GOT3 (cell line): Measurements from ENCODE around the gene ERCC3.

Source experiments
- DNase-seq: peaks from one replicate; lab custom pipeline; 2025; ENCODE audit warnings: mixed read lengths; lab: John Stamatoyannopoulos, UW

ERCC3 gene

GRCh38 chr2:127293748-127294562 lies at the start of gene ERCC3:
TSS of gene ERCC3 (minus strand) at chr2:127294144. CDS start at chr2:127294081, 63 bp downstream.
- peak; percentile 21 for DNase-seq

DNA sequence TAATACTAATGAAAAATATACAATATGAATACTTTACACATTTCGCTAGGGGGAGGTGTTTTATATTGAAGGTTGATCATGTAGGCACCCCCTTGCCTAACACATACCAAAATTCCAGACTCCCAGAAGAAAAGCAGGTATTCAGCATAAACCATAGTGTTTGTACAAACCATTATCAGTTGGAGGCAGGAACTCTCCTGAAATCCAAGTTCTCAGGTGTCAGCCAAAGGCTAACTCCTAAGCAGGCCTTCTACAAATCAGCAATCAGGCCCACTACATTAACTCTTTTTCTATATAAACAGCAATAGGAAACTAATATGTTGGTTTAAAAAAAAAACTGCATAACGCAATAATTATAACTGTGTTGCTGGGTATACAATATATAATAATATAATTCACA lies 49.3 kb upstream of the ERCC3 start:
- DNase-seq, result no peak

GRCh38 chr2:127342101-127342500 lies 48.2 kb upstream of the ERCC3 start:
- DNase-seq, result no peak

- DNase-seq, result no peak
These were observed 38.4 kb upstream of the ERCC3 start for GRCh38 chr2:127332335-127332734.

DNA sequence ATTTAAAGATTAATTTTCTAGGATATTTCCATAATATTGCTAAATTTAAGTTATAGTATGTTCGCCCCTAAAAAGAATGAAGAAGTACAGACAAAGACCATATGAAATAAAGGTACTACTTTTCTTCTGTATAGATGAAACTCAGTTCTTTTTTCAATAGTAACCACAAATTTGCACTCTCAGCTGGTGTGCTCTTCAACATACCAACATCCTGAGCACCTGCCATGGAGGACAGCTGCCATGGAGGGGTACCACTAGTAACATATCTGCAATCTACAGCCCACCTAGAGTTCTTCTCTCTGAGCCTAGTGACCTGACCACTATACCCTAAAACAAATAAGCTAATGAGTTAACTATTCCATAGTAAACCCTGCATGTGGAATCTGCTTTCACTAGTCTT lies 36.8 kb upstream of the ERCC3 start:
- no peak for DNase-seq

DNA sequence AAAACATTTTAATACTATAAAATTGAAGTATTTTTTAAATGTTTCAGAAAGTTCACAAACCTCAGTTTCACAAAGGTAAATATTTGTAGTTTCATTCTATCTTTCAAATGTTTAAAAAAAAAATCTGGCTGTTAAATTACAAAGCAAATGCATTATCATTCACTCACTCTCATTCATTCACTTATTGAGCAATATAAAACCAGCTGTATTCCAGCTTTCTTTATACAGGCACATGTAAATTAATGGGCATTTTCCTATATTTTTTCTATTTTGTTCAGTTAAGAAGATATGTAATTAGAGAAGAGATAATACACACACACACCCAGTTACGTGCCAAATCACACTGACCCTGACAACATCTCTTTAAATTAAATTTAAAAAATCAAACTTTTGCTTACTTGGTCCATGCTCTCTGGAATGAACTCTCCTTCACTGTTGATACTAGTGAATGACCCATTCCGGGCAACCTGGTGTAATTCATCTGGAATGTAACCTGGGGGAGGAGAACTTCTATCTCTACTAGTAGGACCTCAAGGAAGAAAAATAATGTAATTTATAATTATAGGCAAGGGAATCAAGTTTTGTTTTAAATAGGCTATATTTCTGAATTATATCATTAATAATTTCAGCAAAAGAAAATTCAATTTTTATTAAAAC lies 32.5 kb upstream of the ERCC3 start:
- no peak for DNase-seq

- DNase-seq, result no peak
These were observed 30.7 kb upstream of the ERCC3 start for GRCh38 chr2:127324635-127325034.

GRCh38 chr2:127321303-127321702 lies 27.4 kb upstream of the ERCC3 start:
- no peak for DNase-seq

DNA sequence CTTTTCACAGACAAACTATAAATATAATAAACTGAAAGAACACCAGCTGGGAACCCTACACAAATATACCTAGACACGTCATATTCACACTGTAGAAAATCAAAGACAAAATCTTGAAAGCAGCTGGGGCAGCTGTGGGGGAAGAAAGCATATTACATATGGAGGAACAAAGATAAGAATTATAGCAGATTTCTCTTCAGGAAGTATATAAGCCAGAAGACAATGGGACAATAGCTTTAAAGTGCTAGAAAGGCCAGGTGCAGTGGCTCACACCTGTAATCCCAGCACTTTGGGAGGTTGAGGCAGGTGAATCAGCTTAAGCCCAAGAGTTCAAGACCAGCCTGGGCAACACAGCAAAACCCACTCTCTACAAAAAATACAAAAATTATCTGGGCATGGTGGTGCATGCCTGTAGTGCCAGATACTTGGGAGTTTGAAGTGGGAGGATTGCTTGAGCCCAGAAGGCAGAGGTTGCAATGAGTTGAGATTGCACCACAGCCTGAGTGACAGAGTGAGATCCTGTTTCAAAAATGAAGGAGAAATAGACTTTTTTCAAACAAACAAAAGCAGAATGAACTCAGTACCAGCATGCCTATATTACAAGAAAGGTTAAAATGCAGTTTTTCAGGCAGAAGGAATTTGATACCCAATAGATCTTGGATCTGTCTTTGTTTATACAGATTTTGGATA lies 26.8 kb upstream of the ERCC3 start:
- no peak for DNase-seq

DNA sequence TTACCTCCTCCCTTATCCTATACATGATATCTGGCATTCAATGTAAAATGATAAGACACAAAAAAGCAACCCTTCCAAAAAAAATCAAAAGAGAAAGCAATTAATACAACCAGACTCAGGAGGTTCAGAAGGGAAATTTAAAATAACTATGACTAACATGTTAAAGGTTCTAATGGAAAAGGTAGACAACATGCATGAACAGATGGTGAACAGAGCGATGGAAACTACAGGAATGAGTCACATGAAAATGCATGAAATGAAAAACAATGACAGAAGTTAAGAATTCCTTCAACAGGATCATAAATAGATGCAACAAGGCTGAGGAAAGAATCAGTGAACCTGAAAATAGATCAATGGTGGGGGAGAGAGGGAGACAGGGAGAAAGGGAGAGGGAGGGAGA lies 26.1 kb upstream of the ERCC3 start:
- DNase-seq, result no peak

GRCh38 chr2:127314193-127314988 lies 20.4 kb upstream of the ERCC3 start:
- DNase-seq, result no peak

DNA sequence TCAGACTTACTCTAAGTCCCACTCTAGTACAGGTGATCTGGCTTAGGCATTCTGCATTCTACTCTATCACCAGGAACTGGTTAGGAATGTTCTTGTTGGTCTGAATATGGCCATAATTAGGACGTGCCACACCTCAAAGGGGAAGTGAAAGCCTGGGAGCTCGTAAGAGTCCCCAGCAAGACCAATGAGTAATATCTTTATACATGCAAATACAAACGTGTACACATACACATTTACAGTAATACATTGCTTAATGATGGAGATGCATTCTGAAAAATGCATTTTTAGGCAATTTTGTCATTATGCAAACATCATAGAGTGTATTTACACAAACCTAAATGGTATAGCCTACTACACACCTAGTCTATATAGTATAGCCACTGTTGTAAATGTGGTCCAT lies 19.5 kb upstream of the ERCC3 start:
- DNase-seq, result no peak

- no peak for DNase-seq
These were observed 17.0 kb upstream of the ERCC3 start for GRCh38 chr2:127310980-127311379.

- no peak for DNase-seq
These were observed 15.5 kb upstream of the ERCC3 start for GRCh38 chr2:127309468-127309867.

DNA sequence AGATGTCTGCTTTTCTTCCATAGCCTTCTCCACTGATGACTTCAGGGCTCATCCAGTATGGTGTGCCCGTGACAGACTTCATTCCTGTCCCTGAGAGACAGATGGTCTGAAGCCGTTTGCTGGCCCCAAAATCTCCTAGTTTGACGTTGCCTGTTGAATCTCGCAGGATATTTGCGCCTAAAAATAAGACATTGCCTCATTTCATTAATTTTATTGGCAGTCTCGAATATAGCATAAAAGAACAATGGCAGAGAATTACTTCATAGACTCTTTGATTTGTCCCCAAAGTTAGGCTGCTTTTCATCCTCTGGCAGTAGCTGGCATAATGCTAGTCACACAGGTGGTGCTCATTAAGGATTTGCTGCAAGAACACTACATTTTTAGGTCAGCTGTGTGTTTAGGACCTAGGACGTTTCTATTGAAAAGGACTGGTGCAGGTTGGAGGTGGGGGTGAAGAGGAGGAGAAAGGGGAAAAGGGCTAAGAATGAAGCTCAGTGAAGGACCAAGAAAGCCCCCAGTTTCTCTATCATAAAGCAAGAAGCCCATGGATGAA lies 14.7 kb upstream of the ERCC3 start:
- DNase-seq, result no peak

- DNase-seq, result no peak
These were observed 12.1 kb upstream of the ERCC3 start for GRCh38 chr2:127305990-127306585.

- DNase-seq, result no peak
These were observed 8.2 kb upstream of the ERCC3 start for GRCh38 chr2:127302168-127302567.

GRCh38 chr2:127293386-127293747 lies 577 bp downstream of the ERCC3 start:
- DNase-seq, result no peak

GRCh38 chr2:127288274-127288673 lies 5.7 kb downstream of the ERCC3 start:
- no peak for DNase-seq

DNA sequence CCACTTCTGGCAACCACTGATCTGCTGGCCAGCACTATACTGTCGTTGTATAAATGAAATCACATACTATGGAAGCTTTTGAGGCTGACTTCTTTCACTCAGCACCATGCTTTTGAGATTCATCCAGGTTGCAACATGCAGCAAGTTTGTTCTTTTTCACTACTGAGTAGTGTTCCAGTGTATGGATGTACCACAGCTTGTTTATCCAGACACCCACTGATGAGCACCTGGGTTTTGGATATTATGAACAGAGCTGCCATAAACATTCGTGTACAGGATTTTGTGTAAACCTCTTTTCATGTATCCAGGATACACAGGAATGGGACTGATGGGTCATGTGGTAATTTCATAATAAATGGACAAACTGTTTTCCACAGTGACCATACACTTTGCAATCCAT lies 10.7 kb downstream of the ERCC3 start:
- no peak for DNase-seq

GRCh38 chr2:127280693-127281092 lies 13.3 kb downstream of the ERCC3 start:
- DNase-seq, result no peak

DNA sequence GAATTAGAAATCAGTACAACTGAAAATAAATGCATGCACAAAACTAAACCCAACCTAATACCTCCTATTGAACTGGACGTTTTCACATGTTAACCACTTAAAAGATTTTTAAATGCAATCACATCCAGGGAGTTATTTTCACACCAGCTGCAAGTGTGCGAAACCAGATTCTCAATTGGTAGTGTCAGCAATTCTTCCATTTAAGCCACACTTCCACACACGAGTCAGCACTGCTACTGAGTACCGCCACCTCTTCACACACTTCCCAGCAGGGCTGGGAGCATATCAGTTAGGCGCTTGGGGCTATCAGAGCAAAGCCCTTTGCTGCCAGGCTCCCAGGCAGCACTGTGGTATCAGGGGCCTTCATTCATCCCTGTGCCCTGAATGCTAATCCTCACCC lies 14.2 kb downstream of the ERCC3 start:
- DNase-seq, result no peak
